GM21717 (cell line): Measurements from ENCODE around the gene SCN8A.

Source experiments
- ATAC-seq: cut with Tn5 transposase; IDR thresholded peaks from one replicate; pipeline ENCODE4 v1.9.1; 2021; ENCODE audit warnings: mild to moderate bottlenecking, moderate library complexity; ENCODE audit not compliant: unreplicated experiment

Gene SCN8A

DNA sequence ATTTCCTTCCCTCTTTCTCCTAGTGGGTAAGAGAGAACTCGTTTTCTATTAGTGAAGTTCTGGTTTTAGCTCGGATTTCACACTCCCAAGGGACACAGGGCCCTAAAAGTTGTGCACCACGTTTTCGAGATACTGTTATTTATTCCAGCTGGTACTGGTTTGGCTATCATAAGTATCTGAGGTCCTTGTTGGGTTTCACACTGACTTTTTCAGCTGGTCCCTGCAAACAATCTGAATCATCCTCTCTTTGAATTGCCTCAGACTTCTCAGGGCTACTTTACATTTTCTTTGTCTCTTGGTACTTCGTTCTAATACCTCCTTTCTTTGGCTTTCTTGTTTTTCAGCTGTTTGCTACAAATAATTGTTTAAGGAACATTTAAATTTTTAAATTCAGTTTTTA is 75.7 kb downstream of the SCN8A start:
- ATAC-seq: no peak

DNA sequence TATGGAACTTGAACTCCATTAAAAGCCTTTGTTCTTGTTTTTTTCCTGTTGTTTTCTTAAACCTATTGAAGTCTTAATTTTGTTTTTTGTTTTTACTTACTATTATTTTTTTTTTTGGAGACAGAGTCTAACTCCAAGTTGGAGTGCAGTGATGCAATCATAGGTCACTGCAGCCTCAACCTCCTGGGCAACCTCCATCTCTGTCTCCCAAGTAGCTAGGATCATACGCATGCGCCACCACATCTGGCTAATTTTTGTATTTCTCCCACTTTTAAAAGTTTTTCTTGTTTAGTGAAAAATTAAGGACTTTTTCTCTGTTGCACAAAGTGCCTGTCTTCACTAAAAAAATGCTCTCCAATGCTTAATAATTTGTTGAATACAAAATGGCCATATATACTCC is 76.2 kb downstream of the SCN8A start:
- no peak for ATAC-seq

DNA sequence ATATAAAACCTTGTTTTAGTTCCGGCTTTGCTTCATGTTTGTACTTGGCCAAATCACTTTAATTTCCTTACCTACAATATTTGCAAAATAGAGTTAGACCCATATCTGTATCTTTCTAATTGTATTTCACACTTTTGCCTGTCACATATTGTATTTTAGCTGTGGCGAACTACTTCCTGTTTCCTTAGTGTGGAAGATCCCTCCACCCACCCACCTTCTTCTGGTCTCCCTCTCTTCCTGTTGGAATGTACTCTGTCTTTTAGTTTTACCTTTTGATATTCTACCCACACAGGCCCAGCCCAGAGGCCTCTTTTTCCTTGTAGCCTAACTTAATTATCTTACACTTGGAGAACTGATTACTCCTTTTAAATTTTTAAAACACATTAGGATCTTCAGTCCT is 78.2 kb downstream of the SCN8A start:
- no peak for ATAC-seq

DNA sequence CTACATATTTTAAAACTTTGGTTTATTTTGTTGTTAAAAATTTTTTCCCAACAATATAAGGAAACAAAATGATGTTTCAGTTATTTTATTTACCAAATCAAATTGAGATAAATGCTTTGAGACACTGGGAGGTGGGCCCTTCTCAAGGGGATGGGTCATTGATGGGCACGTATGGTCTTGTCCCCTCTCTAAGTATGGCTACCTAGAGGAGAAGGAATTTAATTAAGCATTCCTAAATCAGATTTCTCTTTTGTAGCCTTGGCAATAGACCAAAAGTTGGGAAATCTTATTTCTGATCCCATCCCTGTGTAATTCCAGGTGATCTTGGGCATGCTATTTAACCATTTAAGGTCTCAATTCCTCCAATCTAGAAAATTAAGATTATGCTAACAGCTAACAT is 79.0 kb downstream of the SCN8A start:
- no peak for ATAC-seq

DNA sequence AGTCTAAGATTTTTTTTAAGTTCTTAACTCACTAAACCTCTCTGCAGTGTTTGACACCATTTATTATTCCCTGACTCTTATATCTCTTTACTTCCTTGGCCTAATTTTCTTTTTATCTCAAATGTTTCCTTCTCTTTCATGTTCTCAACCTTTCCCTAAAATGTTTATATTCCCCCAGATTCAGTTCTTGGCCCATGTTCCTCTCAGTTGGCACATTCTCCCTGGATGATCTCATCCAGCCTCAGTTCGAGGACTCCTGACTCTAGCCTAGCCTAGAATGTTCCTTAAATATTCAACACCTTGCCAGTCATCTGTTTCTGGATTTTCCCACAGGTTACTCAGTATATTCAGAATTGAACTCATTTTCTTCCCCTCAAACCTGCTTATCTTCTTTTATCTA is 81.3 kb downstream of the SCN8A start:
- no peak for ATAC-seq

DNA sequence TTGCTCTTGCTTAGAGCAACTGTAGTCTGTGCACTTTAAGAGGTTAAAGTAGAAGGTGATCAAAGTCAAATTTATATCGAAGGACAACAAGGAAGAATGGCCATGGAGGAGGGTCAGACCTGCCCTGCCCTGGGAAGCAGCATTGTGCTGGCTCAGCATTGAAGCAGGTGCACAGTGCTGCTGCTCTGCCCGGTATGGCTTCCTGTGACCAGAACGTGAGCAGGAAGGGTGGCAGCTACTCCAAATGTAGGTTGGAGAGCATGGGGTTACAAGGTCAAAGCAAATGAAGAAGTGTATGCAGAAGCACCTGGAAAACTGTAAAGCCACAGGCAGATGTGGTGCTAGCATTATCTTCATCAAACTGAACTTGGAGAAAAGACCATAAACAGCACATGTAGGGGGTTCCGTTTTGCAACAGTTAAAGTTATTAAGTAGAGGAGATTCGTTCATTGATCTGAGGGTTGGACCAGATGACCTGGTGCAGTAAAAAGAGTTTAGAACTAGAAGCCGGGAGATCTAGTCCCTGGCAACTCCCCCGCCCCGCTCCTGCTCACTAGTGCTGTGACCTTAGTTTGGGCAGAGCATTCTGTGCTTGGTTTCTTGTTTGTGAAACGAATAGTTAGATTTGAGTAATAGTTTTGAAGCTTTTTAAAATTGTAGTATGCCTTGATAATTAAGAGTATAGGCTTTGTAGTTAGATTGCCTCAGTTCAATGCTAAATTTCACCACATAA is 84.2 kb downstream of the SCN8A start:
- no peak for ATAC-seq

DNA sequence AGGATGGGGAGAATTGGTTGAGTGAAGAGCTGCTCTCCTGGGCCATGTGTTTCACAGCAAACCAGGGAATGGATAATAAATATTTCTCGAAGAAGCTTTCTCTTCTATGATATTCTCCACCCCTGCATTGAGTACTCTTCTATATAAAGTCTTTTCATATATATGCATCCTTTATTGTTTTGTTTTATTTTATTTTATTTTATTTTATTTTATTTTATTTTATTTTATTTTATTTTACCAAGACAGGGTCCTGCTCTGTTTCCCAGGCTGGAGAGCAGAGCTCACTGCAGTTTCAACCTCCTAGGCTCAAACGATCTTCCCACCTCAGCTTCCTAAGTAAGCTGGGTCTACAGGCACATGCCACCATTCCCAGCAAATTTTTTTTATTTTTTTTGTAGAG is 85.8 kb downstream of the SCN8A start:
- no peak for ATAC-seq

DNA sequence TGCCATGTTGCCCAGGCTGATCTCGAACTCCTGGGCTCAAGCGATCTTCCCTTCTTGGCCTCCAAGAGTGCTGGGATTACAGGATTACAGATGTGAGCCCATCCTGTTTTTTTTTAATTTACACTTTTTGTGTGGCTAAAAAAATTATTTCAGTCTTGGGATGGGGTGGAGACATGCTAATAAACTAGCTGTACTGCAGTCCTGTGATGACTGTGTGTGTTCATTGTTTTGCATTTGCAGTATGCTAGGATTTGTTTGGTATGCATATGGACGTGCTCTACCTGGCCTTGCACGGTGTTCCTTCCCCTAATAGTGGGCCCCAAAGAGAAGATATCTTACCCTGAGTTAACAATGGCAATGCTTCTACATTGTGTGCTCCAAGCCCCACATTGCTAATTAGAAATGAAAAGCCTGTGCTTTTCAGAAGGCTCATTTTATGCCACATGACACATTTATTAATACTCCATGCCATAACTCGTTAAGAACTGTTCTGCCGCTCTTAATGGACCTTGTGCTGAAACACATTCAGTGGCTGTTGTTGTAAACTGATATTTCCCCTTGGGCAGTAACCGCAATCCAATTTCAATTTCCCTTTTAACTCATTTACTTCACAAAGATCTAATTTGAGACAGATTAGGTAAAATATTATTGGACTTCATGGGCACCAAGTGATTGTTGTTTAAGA is 86.4 kb downstream of the SCN8A start:
- no peak for ATAC-seq

DNA sequence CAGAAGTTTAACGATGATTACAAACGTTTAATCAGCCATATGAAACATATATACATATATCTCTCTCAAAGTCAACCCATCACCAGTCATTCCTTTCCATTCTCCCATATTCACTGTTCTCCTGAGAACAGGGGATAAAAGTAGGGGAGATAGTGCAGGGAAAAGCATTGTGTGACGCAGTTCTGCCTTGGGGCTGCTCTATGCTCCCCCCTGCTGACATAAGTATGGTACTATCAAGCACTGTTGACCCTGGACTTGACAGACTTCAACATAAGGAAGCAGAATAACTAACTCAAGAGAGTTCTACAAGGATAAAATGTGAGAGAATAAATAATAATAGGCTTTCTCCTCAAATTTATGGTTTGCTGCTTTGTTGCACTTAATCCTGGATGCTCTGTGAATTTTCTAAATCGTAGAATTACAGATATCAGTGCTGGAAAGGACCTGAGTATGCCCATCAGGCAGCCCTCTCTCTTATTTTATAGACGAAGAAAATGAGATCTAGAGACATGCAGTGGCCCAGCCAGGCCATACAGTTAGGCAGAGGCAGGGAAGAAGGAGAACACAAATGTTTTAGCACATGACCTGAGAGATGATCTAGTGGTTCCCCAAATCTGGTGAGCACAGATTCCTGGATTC is 87.2 kb downstream of the SCN8A start:
- ATAC-seq: no peak

DNA sequence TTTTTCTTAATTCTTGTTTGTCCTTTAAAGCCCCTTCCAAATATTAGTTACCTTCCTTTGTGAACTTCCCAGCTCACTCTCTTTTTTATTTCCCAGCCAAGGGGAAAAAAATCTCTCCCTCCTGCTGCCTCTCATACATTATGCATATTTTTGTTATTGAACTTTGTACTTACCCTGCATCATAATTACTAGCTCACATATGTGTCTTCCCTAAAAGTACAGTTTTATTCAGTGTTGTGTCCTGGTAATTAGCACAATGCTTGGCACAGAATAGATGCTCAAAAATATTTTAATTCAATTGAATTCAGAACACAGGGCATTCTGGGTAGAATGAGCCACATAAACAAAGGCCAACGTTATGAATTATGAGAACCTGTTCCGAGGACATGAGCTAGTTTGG is 91.9 kb downstream of the SCN8A start:
- ATAC-seq: no peak

DNA sequence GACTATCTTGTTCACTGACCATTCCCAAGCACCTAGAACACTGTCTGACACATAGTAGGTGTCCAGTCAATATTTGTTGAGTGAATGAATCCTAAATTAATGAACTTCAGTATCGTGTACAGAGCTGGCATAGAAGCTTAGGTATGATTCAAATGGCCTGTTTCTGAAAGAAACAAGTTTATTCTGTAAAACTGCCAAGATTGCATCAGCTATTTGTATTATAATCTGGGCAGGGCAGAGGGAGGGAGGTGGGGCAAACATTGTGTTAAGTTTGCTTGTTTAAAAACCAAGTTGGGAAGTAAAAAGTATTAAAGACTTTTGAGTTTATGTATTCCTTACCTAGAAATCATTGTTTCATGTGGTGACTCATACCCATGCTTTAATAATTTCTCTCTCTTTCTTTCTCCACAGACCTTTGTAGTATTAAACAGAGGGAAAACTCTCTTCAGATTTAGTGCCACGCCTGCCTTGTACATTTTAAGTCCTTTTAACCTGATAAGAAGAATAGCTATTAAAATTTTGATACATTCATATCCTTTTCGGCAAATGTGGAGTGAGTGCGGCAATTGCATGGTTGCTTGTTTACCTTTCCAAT is 92.8 kb downstream of the SCN8A start:
- ATAC-seq: no peak

DNA sequence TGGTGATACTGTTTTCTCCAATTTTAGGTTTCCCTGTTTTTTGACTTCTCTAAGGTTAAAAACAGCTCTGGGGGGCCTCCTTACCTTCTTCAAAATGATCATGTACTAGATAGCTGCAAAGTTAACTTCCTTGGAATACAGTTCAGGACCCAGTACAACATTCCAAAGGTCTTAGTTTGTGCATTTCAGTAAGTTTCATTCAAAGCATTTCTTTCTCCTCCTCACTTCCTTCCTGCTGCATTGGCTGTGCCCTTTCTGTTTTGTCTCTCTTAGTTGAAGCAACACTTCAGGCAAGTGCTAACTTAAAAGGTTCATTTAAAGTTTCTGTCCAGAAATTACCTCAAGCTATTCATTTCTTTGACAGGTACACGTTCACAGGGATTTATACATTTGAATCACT is 95.7 kb downstream of the SCN8A start:
- no peak for ATAC-seq

DNA sequence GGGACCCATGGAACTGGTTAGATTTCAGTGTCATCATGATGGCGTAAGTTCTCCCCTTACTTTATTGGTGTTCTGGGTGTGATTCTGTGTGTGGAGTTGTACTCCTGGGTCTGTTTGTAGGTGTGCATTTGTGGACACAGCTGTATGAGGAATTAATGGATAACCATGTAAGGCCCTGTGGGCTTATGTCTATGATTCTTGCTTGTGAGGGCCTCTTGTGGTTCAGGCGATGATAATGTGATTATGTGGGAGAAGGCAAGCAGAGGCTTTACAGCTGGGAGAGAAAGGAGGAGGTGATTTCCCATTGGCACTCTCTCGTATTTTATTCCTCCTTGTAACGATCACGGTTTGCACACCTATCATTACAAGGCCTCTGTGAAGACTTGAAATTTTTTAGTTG is 96.1 kb downstream of the SCN8A start:
- ATAC-seq: no peak

DNA sequence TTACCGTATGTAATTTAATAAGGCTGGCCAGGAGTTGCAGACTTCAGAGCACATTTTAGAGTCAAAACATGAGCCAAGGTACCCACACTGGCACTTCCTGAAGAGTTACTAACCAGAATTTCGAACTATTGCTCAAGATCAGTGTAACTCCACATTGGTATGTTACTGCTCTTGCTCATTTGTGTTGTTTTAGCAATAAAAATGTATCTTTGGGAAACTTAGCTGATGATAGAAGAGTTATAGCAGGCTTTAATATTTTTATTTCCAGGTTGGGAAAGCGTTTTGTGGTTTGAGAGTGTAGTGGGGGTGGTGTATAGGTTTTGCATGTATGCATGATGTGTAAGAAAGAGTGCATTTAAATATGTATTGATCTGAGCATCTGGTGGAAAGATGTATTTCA is 96.6 kb downstream of the SCN8A start:
- ATAC-seq: no peak

DNA sequence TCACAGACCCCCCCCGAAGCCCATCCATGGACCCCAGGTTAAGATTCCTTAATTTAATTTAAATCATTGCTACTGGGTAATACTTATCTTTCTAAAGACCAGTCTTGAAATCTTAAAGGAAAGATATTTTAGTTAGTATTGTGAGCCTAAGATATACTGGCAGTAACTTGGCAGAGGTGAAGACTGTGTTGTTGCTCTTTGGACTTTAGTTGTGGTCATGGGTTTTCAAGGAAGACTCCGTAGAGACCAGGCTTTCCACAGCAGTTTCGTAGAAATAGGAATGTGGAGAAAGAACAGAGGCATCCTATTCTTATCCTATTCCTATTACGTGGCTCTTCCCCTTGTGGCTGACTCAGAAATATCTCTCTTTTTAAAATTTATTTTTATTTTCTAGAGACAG is 99.0 kb downstream of the SCN8A start:
- ATAC-seq: no peak

DNA sequence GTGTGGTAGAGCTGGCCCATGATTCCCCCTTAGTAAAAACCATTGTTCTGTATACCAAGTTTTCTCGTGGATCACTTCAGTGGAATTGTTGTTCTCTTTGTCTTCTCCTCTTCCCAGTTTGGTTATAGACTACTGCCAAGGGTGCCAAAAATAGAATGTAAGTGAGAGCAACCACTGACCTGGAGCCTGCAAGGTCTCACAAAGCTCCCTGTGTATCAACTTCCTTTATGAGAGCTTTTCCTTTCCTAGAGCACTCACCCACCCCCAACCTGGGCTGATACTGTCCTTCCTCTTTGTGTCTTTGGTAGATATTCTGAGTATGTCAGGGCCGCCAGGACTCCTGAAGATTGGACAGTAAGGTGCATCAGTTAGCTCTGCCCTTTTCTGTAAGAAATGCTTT is 101.0 kb downstream of the SCN8A start:
- no peak for ATAC-seq

DNA sequence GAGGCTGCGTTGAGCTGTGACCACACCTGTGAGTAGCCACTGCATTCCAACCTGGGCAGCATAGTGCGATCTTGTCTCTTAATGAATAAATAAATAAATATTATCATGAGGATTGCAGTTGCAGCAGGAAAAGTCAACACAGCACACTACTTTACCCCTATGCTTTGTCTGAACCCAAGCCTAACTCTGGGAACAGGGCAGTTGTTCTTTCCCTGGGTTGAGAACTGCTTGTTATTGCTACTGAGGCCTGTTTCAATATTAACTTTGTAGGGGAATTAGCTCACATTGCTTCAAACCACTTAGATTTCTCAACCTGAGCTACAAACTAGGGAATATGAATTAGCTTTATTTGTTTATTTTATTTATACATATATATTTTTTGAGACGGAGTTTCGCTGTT is 102.5 kb downstream of the SCN8A start:
- no peak for ATAC-seq

DNA sequence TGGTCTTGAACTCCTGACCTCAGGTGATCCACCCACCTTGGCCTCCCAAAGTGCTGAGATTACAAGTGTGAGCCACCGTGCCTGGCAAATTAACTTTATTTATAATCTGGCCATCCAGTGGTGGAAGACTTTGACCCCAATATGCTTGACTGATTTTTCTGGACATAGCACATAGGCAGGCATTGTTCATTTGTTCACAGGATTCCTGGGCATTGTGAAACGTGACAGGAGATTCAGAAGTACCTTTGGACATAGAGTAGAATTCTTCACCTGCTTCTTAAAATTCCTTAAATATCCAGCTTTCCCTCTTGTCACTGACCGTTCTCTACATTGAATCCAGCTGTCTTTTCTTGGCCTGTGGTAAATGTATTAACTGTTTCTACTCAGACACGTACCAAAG is 103.1 kb downstream of the SCN8A start:
- no peak for ATAC-seq

DNA sequence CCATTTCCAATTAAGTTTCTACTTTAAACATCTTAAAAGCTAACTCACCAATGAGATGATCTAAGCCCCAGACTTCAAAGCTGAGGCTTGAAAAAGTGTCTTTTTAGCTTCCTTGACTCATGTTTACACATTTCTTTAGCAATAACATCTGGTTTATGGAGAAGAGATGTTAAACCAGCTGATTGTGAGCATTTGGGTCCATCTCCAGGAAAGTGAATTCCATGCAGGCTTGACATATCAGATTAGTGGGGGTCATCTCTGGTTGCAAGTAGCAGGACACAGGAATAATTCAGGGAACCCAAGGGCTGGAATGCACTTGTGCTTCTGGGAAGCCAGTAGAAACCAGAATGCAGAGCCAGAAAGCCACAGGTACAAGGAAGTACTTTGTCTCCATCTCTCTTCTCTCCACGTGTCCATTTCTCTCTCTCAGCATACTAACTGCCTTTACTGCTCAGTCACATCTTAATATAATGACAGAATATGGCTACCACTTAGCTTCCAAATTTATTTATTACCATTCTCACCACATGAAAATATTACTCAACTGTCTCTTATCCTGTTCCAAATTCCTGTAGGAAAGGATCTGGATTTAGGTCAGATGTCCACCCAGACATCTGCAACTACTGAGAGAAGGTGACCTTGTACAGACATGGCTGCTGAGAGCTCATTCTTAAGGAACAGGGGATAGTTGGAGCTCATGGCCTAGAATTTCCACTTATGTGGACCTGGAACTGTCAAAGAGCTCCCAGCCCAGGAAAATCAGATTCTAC is 104.4 kb downstream of the SCN8A start:
- no peak for ATAC-seq

DNA sequence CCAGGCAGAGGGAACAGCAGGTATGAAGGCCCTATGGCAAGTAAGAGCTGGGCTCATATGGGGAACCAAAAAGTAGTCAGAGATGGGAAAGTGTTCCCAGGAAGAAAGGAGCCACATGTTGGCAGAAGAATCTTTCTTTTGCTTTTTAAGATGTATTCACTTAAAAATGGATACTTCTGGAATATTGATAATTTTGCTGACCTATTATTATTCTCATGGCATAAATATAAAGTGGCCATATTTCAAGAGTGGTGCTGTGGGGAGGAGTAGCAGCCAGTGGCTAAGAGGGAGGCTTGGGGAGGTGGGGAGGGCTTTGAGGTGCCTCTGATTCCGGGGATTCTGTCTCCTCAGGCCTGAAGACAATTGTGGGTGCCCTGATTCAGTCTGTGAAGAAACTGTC is 108.2 kb downstream of the SCN8A start:
- ATAC-seq: no peak

DNA sequence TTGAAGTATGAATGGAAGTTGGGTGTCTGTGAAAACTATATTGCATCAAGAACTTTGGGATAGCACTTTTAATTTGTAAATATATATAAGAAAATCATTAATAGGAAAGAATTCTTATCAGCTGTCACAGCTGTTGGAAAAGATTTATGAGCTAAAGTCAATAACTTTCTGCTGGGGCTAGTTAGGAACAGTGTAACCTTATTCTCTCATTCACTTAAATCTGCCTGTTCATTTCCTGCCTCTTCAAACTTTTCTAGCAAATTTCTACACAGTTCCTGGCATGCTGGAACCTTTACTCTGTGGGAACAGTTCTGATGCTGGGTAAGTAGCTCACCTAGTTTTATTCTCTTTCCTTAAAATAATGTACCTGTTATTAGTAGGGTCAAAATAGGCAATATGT is 109.9 kb downstream of the SCN8A start:
- no peak for ATAC-seq
